Naive thymus-derived CD4-positive, alpha-beta T cell (primary cell): ENCODE data around the gene THSD4. TPM values are rescaled to one million over a fixed set of nuclear protein-coding genes. Genes with fewer than 3 reads are reported as not detected.

Experiments used
- ATAC-seq: fragments of 150-1000 bp; cut with Tn5 transposase; 2 replicates; pipeline ENCODE4 v1.10.0; 2021; ENCODE audit warnings: mild to moderate bottlenecking, moderate library complexity
- CTCF ChIA-PET: fragments of 350-600 bp; sonication (Branson Sonifier 250); formaldehyde crosslinking; loops from one replicate; lab custom pipeline; 2021; ENCODE audit warnings: antibody characterized with exemption; lab: Charles Lee
- POLR2A ChIA-PET: fragments of 350-600 bp; sonication (Branson Sonifier 250); formaldehyde crosslinking; loops from one replicate; lab custom pipeline; 2021; ENCODE audit warnings: antibody characterized with exemption, inconsistent platforms; lab: Charles Lee
- DNase-seq, 9 donors: peaks; one replicate each; pipeline versions ENCODE4 v3.0.0 to v3.0.0-alpha.2; 2020 to 2022; ENCODE audit warnings: mixed read lengths in 1 of 9
- H3K27ac ChIP-seq: one replicate; pipeline ENCODE4 v1.7.0; 2013; ENCODE audit warnings: mild to moderate bottlenecking, low read depth, low read length, moderate library complexity
- H3K27me3 ChIP-seq, 2 donors: one replicate each; pipeline ENCODE4 v1.7.0; 2013; ENCODE audit warnings: low read length in 2 of 2, mild to moderate bottlenecking in 2 of 2, moderate library complexity in 2 of 2; ENCODE audit not compliant: control insufficient read depth in 2 of 2, insufficient read depth in 2 of 2
- H3K36me3 ChIP-seq, 3 experiments: 1 replicate in 2 of 3; 2 replicates in 1 of 3; pipeline ENCODE4 v1.7.0; 2013; ENCODE audit warnings: low read length in 3 of 3, mild to moderate bottlenecking in 3 of 3, moderate library complexity in 1 of 3; ENCODE audit not compliant: insufficient read depth in 3 of 3, control insufficient read depth in 2 of 3
- H3K4me1 ChIP-seq, 2 donors: one replicate each; pipeline ENCODE4 v1.7.0; 2013; ENCODE audit warnings: low read length in 2 of 2, mild to moderate bottlenecking in 2 of 2, moderate library complexity in 1 of 2; ENCODE audit not compliant: control insufficient read depth in 2 of 2, insufficient read depth in 2 of 2
- H3K4me3 ChIP-seq: 2 replicates; pipeline ENCODE4 v1.7.0; 2013; ENCODE audit warnings: mild to moderate bottlenecking, low read length
- H3K9me3 ChIP-seq, 3 experiments: 1 replicate in 2 of 3; 2 replicates in 1 of 3; pipeline ENCODE4 v1.7.0; 2013; ENCODE audit warnings: low read length in 3 of 3; ENCODE audit not compliant: control insufficient read depth in 2 of 3
- H3K27ac Mint-ChIP-seq, 9 donors: one replicate each; pipeline ENCODE4 v1.8.0; 2020 to 2022; ENCODE audit warnings: mixed read lengths in 9 of 9, mild to moderate bottlenecking in 8 of 9, moderate library complexity in 5 of 9, inconsistent platforms in 2 of 9
- H3K27me3 Mint-ChIP-seq, 5 donors: one replicate each; pipeline ENCODE4 v1.8.0; 2021 to 2022; ENCODE audit warnings: mixed read lengths in 5 of 5, mild to moderate bottlenecking in 1 of 5
- H3K36me3 Mint-ChIP-seq, 5 donors: one replicate each; pipeline ENCODE4 v1.8.0; 2020 to 2022; ENCODE audit warnings: mixed read lengths in 5 of 5, mild to moderate bottlenecking in 3 of 5, inconsistent platforms in 1 of 5
- H3K4me1 Mint-ChIP-seq, 7 donors: one replicate each; pipeline ENCODE4 v1.8.0; 2020 to 2022; ENCODE audit warnings: mixed read lengths in 7 of 7, mild to moderate bottlenecking in 3 of 7, inconsistent platforms in 1 of 7
- H3K4me3 Mint-ChIP-seq, 10 donors: one replicate each; pipeline ENCODE4 v1.8.0; 2020 to 2022; ENCODE audit warnings: mild to moderate bottlenecking in 10 of 10, mixed read lengths in 10 of 10, moderate library complexity in 6 of 10, inconsistent platforms in 2 of 10
- H3K9me3 Mint-ChIP-seq, 11 donors: one replicate each; pipeline ENCODE4 v1.8.0; 2020 to 2022; ENCODE audit warnings: mixed read lengths in 11 of 11, mild to moderate bottlenecking in 4 of 11, inconsistent platforms in 1 of 11, moderate library complexity in 1 of 11
- intact Hi-C, 2 donors: fragments of 100-400 bp; cut with micrococcal nuclease; formaldehyde crosslinking; loops; one replicate each; pipeline ENCODE4 v1.15.1; 2023
- polyA plus RNA-seq, 2 donors: library from polyadenylated mRNA; unstranded; fragments of 300-500 nt; fragmentation: Illumina TruSeq; gene quantifications; one replicate each; pipeline ENCODE4 v1.2.3, GENCODE V29; 2021
- total RNA-seq, 6 experiments: library from RNA in 5 of 6; stranded (reverse) in 5 of 6; gene quantifications; 1 replicate in 5 of 6; 2 replicates in 1 of 6; pipeline ENCODE4 v1.2.3 and lab custom pipeline; 2021 to 2026

The THSD4 gene
- total and polyA plus RNA-seq, 7 experiments from 2014 or later: not detected

GRCh38 chr15:71151081-71151480, 35.8 kb downstream of the THSD4 start:
- Mint-ChIP-seq H3K4me1 (no peaks in the 10 kb centered on the region), H3K4me3 (no peak overlapping the region), H3K27ac (no peak overlapping the region), H3K36me3 (no peaks in the 10 kb centered on the region), H3K9me3 (peaks cover 0 to 3% (median 0%) of the 10 kb centered on the region in 11 donors), H3K27me3 (peaks cover 0 to 19% (median 13%) of the 10 kb centered on the region in 5 donors)
- ChIA-PET CTCF (no interaction called here), POLR2A (no interaction called here)
- no peaks in the 10 kb centered on the region for H3K27me3 ChIP-seq
- no peak overlapping the region for H3K27ac ChIP-seq
- H3K4me1 ChIP-seq: no peaks in the 10 kb centered on the region
- H3K4me3 ChIP-seq: no peak overlapping the region
- no peaks in the 10 kb centered on the region for H3K9me3 ChIP-seq
- no peaks in the 10 kb centered on the region for H3K36me3 ChIP-seq
- intact Hi-C loops: no loop called here
- ATAC-seq: no peak
- DNase-seq: no peak

GRCh38 chr15:71152542-71152941, 37.3 kb downstream of the THSD4 start:
- Histone ChIP-seq H3K27me3 (no peaks in the 10 kb centered on the region), H3K9me3 (no peaks in the 10 kb centered on the region), H3K27ac (no peak overlapping the region), H3K4me1 (no peaks in the 10 kb centered on the region), H3K36me3 (no peaks in the 10 kb centered on the region), H3K4me3 (no peak overlapping the region)
- no peak overlapping the region for H3K27ac Mint-ChIP-seq
- ChIA-PET CTCF (no interaction called here), POLR2A (no interaction called here)
- no peak overlapping the region for H3K4me3 Mint-ChIP-seq
- peaks cover 0 to 18% (median 13%) of the 10 kb centered on the region in 5 donors for H3K27me3 Mint-ChIP-seq
- DNase-seq (no peak), ATAC-seq (no peak)
- intact Hi-C loops: no loop called here
- H3K9me3 Mint-ChIP-seq: peaks cover 0 to 3% (median 0%) of the 10 kb centered on the region in 11 donors
- H3K4me1 Mint-ChIP-seq: no peaks in the 10 kb centered on the region
- H3K36me3 Mint-ChIP-seq: no peaks in the 10 kb centered on the region

- intact Hi-C loops: no loop called here
- CTCF ChIA-PET: no interaction called here
Measured at GRCh38 chr15:71153823-71154524, 38.7 kb downstream of the THSD4 start.

GRCh38 chr15:71154607-71155200, 39.4 kb downstream of the THSD4 start:
- Histone ChIP-seq H3K4me1 (no peaks in the 10 kb centered on the region), H3K4me3 (no peak overlapping the region), H3K9me3 (no peaks in the 10 kb centered on the region), H3K36me3 (no peaks in the 10 kb centered on the region), H3K27ac (no peak overlapping the region), H3K27me3 (no peaks in the 10 kb centered on the region)
- ChIA-PET CTCF (no interaction called here), POLR2A (no interaction called here)
- H3K9me3 Mint-ChIP-seq: peaks cover 0 to 3% (median 0%) of the 10 kb centered on the region in 11 donors
- H3K27me3 Mint-ChIP-seq: peaks cover 0 to 24% (median 23%) of the 10 kb centered on the region in 5 donors
- H3K27ac Mint-ChIP-seq: no peak overlapping the region
- no peak for DNase-seq
- H3K36me3 Mint-ChIP-seq: no peaks in the 10 kb centered on the region
- intact Hi-C loops: no loop called here
- no peaks in the 10 kb centered on the region for H3K4me1 Mint-ChIP-seq
- H3K4me3 Mint-ChIP-seq: no peak overlapping the region
- ATAC-seq: no peak

More at GRCh38 chr15:71153823-71154524, 38.7 kb downstream of the THSD4 start:
- ATAC-seq (no peak), DNase-seq (no peak)
- Mint-ChIP-seq H3K27me3 (peaks cover 0 to 26% (median 19%) of the 10 kb centered on the region in 5 donors), H3K9me3 (peaks cover 0 to 3% (median 0%) of the 10 kb centered on the region in 11 donors), H3K4me3 (no peak overlapping the region), H3K27ac (no peak overlapping the region), H3K4me1 (no peaks in the 10 kb centered on the region), H3K36me3 (no peaks in the 10 kb centered on the region)
- Histone ChIP-seq H3K4me3 (no peak overlapping the region), H3K27ac (no peak overlapping the region), H3K9me3 (no peaks in the 10 kb centered on the region), H3K27me3 (no peaks in the 10 kb centered on the region), H3K4me1 (no peaks in the 10 kb centered on the region), H3K36me3 (no peaks in the 10 kb centered on the region)
- POLR2A ChIA-PET: no interaction called here

- POLR2A ChIA-PET: no interaction called here
- no peak overlapping the region for H3K4me3 Mint-ChIP-seq
Measured at GRCh38 chr15:71155534-71155933, 40.3 kb downstream of the THSD4 start.

GRCh38 chr15:71160976-71161375, 45.7 kb downstream of the THSD4 start:
- DNase-seq (no peak), ATAC-seq (no peak)
- Mint-ChIP-seq H3K4me3 (no peak overlapping the region), H3K36me3 (peaks cover 0 to 4% (median 0%) of the 10 kb centered on the region in 5 donors), H3K4me1 (no peaks in the 10 kb centered on the region), H3K27ac (no peak overlapping the region), H3K9me3 (peaks cover 0 to 23% (median 17%) of the 10 kb centered on the region in 11 donors), H3K27me3 (peaks cover 0 to 53% (median 41%) of the 10 kb centered on the region in 5 donors)
- Histone ChIP-seq H3K9me3 (no peaks in the 10 kb centered on the region), H3K27ac (no peak overlapping the region), H3K4me1 (no peaks in the 10 kb centered on the region), H3K4me3 (no peak overlapping the region), H3K27me3 (no peaks in the 10 kb centered on the region), H3K36me3 (no peaks in the 10 kb centered on the region)
- intact Hi-C loops: no loop called here
- POLR2A ChIA-PET: no interaction called here
- CTCF ChIA-PET: no interaction called here

More at GRCh38 chr15:71155534-71155933, 40.3 kb downstream of the THSD4 start:
- Mint-ChIP-seq H3K9me3 (peaks cover 0 to 3% (median 0%) of the 10 kb centered on the region in 11 donors), H3K4me1 (no peaks in the 10 kb centered on the region), H3K36me3 (no peaks in the 10 kb centered on the region), H3K27me3 (peaks cover 0 to 29% (median 23%) of the 10 kb centered on the region in 5 donors), H3K27ac (no peak overlapping the region)
- ATAC-seq (no peak), DNase-seq (no peak)
- CTCF ChIA-PET: no interaction called here
- no peaks in the 10 kb centered on the region for H3K4me1 ChIP-seq
- H3K36me3 ChIP-seq: no peaks in the 10 kb centered on the region
- intact Hi-C loops: no loop called here
- no peak overlapping the region for H3K4me3 ChIP-seq
- no peaks in the 10 kb centered on the region for H3K27me3 ChIP-seq
- no peak overlapping the region for H3K27ac ChIP-seq
- no peaks in the 10 kb centered on the region for H3K9me3 ChIP-seq
